ENCODE results near the gene CSKMT.
"Not testable (repeated sequence)": the region's sequence is repeated elsewhere in the genome, so short reads cannot be mapped to it uniquely, and the experiment has no call there.

CSKMT gene

GRCh38 chr11:62702246-62702645 is 37.1 kb downstream of the CSKMT start:
- ChIA-PET CTCF (interaction anchor here (0.7 to 1.0 kb wide), 2 partner anchors 85 to 1652 kb away, joined by 3 read pairs; partner anchors contain the start of gene TMEM179B), POLR2A (ENCODE audit: low non-redundant PET) (no interaction called here)
- TF ChIP-seq CTCF (conservative IDR thresholded peaks at IDR 0.05; ENCODE audit: low read depth) = no peak
- no peak for DNase-seq (ENCODE audit: low spot score)
- H3K27ac ChIP-seq = no peak overlapping the region; the same call in 1 of the 2 replicates

GRCh38 chr11:62703921-62704320 is 38.8 kb downstream of the CSKMT start:
- DNase-seq (ENCODE audit: low spot score); POLR2A ChIA-PET (ENCODE audit: low non-redundant PET): not testable (repeated sequence)
- peak overlapping the region; percentile 44 for H3K27ac ChIP-seq
- CTCF ChIA-PET = interaction anchor here (0.7 to 0.8 kb wide), 2 partner anchors 93 to 913 kb away, joined by 3 to 5 read pairs; no protein-coding TSS in a partner anchor

- DNase-seq (ENCODE audit: low spot score) = no peak
- H3K27ac ChIP-seq = peak overlapping the region; percentile 98
- CTCF ChIA-PET = interaction anchor here (0.6 to 1.7 kb wide), 4 partner anchors 20 to 160 kb away, joined by 3 to 8 read pairs (median 3); no protein-coding TSS in a partner anchor
- POLR2A ChIA-PET (ENCODE audit: low non-redundant PET) = interaction anchor here (0.7 kb wide), 1 partner anchor 24 kb away, joined by 6 read pairs; no protein-coding TSS in a partner anchor
- no peak; the same call in 1 of the 2 replicates for TF ChIP-seq CTCF (conservative IDR thresholded peaks at IDR 0.05; ENCODE audit: low read depth)
These were observed 40.3 kb downstream of the CSKMT start for GRCh38 chr11:62705413-62705812.

- CTCF ChIA-PET = interaction anchor here (0.6 to 2.1 kb wide), 3 partner anchors 12 to 159 kb away, joined by 3 to 8 read pairs (median 7); no protein-coding TSS in a partner anchor
- POLR2A ChIA-PET (ENCODE audit: low non-redundant PET) = interaction anchor here (0.7 kb wide), 1 partner anchor 25 kb away, joined by 6 read pairs; no protein-coding TSS in a partner anchor
- DNase-seq (ENCODE audit: low spot score) = peak; percentile 91
- peak overlapping the region; percentile 98 for H3K27ac ChIP-seq
- no peak for TF ChIP-seq CTCF (conservative IDR thresholded peaks at IDR 0.05; ENCODE audit: low read depth)
These were observed 41.1 kb downstream of the CSKMT start for GRCh38 chr11:62705880-62706849.

- H3K27ac ChIP-seq = peak overlapping the region; percentile 98
- TF ChIP-seq CTCF (conservative IDR thresholded peaks at IDR 0.05; ENCODE audit: low read depth) = no peak
- DNase-seq (ENCODE audit: low spot score) = no peak
- POLR2A ChIA-PET (ENCODE audit: low non-redundant PET) = no interaction called here
- CTCF ChIA-PET = interaction anchor here (1.7 to 2.1 kb wide), 2 partner anchors 12 to 26 kb away, joined by 7 to 8 read pairs; no protein-coding TSS in a partner anchor
These were observed 41.7 kb downstream of the CSKMT start for GRCh38 chr11:62706850-62707247.

- peak within 1 kb of the TSS; percentile 98 for H3K27ac ChIP-seq
- ChIA-PET CTCF (interaction anchor here (2.1 kb wide), 1 partner anchor 13 kb away, joined by 7 read pairs; no protein-coding TSS in a partner anchor), POLR2A (ENCODE audit: low non-redundant PET) (no interaction called here)
- no peak for TF ChIP-seq CTCF (conservative IDR thresholded peaks at IDR 0.05; ENCODE audit: low read depth)
- no peak for DNase-seq (ENCODE audit: low spot score)
These were observed 42.3 kb downstream of the CSKMT start, which contains the start of the genes BSCL2 and GNG3 for GRCh38 chr11:62707277-62707861. Gene BSCL2, minus strand, starts transcription at chr11:62707424. Its CDS starts 229 bp downstream, at chr11:62707195. Gene GNG3, plus strand, starts transcription at chr11:62707676. Its CDS starts 620 bp downstream, at chr11:62708296.

Measured in RWPE1 (cell line).